Activated naive CD4-positive, alpha-beta T cell treated with anti-CD3 and anti-CD28 coated beads, Interleukin-2, amount 10 ng/mL, durations not matched to agents 7 days and 5 days (primary cell): Measurements from ENCODE around the gene KLF4.
"Not testable (repeated sequence)": the region's sequence is repeated elsewhere in the genome, so short reads cannot be mapped to it uniquely, and the experiment has no call there.

Experiments
- CTCF ChIA-PET: fragments of 350-600 bp; sonication (Branson Sonifier 250); formaldehyde crosslinking; loops from one replicate; lab custom pipeline; 2021; ENCODE audit warnings: antibody characterized with exemption; lab: Charles Lee
- DNase-seq: peaks from one replicate; pipeline ENCODE4 v3.0.0-alpha.2; 2020
- H3K27ac Mint-ChIP-seq: one replicate; pipeline ENCODE4 v1.8.0; 2021; ENCODE audit warnings: mild to moderate bottlenecking, moderate library complexity, mixed read lengths
- H3K27me3 Mint-ChIP-seq: one replicate; pipeline ENCODE4 v1.8.0; 2021; ENCODE audit warnings: mild to moderate bottlenecking, mixed read lengths
- H3K36me3 Mint-ChIP-seq: one replicate; pipeline ENCODE4 v1.8.0; 2021; ENCODE audit warnings: mixed read lengths
- H3K4me1 Mint-ChIP-seq: one replicate; pipeline ENCODE4 v1.8.0; 2021; ENCODE audit warnings: mixed read lengths
- H3K4me3 Mint-ChIP-seq: one replicate; pipeline ENCODE4 v1.8.0; 2021; ENCODE audit warnings: mild to moderate bottlenecking, moderate library complexity, mixed read lengths
- H3K9me3 Mint-ChIP-seq: one replicate; pipeline ENCODE4 v1.8.0; 2021; ENCODE audit warnings: mixed read lengths

KLF4 gene

DNA sequence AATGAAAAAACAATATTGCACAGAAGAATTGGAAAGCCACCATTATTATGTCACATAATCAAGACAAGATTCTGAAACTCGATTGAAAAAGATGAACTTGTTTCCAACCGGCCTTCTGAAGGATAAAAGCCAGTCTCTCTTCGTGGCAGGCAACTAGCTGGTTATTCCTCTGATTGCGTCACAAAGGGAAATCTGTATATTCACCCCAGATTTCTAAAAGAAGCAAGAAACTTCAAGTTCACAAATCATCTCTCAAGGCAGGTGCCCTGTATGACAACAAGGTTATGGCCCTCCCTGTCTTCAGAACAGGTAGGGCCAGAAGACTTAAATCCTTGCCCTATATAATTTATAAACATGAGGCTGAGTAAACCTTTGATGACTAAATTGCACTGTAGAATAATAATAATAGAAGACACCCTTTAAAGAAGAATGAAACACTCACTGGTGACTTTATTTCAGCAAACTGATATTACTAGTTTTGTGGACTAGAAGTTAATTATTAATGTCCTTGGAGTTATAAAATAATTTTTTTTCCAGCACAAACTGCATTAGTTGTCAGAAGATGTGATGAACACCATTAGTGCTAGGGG lies 2.9 kb upstream of the KLF4 start:
- no peaks in the 10 kb centered on the region for H3K9me3 Mint-ChIP-seq

DNA sequence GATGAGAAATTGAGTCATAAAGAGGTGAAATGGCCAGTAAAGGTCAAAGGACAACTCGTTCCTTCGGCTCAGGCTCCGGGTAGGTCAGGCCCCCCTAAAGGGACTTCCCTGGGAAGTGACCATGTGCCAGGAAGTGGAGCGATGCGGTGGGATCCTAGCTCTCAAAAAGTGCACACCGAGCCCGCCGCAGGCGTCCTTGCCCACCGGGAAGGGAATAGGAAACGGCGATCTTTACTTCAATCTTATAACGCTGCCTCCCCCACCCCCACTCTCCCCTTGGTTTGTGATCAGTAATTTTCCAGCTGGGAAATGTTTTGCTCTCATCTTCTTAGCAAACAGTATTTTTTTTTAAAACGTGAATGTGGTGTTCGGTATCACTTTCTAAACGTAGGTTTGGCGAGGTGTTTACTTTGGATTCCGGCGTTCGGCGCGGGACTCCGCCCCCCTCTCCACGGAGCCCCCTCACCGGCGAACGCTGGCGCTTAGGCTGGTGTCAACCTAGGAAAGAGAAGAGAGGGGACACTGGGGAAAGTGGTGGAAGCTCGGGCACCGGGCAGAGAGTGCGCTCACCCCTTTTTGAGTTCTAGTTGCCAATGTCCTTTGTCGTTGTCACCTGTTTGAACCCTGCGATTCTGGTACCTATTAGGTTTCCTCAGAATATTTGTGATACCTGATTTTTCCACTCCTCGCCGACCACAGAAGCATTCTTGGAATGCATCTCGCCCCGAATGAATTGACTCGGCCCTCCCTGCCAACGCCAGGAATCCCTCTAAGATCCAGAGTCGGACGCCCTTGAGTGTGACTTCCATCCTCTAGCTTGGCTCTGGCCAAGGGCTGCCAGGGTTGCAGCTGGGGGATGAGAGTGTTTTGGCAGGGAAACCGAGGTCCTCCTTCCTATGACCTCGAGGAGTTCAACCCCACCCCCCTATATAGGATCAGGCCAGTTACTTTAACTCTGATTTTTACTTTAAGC lies 1.8 kb upstream of the KLF4 start:
- Mint-ChIP-seq H3K4me1 (peaks cover 19% of the 10 kb centered on the region), H3K9me3 (no peaks in the 10 kb centered on the region), H3K27me3 (peaks cover 79% of the 10 kb centered on the region), H3K27ac (no peak overlapping the region), H3K4me3 (peak overlapping the region; percentile 2), H3K36me3 (peaks cover 2% of the 10 kb centered on the region)
- no peak for DNase-seq
- CTCF ChIA-PET = no interaction called here

More for the DNA sequence above, 2.9 kb upstream of the KLF4 start:
- Mint-ChIP-seq H3K27ac (no peak overlapping the region), H3K4me1 (peaks cover 19% of the 10 kb centered on the region), H3K4me3 (no peak overlapping the region), H3K27me3 (peaks cover 70% of the 10 kb centered on the region), H3K36me3 (peaks cover 2% of the 10 kb centered on the region)
- DNase-seq = no peak
- CTCF ChIA-PET = interaction anchor here (0.6 kb wide), 1 partner anchor 195 kb away, joined by 3 read pairs; no protein-coding TSS in a partner anchor

DNA sequence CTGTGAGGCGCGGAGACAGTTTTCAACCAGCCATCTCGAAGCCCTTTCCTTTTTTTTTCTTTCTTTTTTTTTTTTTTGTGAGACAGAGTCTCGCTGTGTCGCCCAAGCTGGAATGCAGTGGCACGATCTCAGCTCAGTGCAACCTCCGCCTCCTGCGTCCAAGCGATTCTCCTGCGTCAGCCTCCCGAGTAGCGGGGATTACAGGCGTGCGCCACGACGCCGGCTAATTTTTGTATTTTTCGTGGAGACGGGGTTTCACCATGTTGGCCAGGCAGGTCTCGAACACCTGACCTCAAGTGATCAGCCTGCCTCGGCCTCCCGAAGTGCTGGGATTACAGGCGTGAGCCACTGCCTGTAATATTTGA lies 1.0 kb upstream of the KLF4 start:
- Mint-ChIP-seq H3K4me1 (peaks cover 19% of the 10 kb centered on the region), H3K4me3 (peak overlapping the region; percentile 58), H3K27me3 (peaks cover 79% of the 10 kb centered on the region)
- H3K9me3 Mint-ChIP-seq, DNase-seq, CTCF ChIA-PET, H3K36me3 Mint-ChIP-seq, H3K27ac Mint-ChIP-seq: not testable (repeated sequence)

DNA sequence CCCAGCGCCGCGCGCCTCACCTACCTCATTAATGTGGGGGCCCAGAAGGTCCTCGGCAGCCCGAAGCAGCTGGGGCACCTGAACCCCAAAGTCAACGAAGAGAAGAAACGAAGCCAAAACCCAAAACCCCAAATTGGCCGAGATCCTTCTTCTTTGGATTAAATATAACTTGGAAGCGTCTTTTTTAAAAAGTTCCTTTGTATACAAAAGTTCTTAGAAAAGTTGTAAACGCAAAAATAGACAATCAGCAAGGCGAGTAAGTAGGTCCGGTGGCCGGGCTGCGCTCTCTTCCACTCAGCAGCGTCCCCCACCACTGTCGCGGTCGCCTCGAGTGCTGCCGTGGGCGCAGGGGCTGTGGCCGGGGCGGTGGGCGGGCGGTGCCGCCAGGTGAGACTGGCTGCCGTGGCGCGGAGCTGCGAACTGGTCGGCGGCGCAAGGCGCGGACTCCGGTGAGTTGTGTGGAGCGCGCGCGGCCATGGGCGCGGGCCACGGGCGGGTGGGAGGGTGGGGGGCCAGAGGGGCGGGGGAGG lies 360 bp downstream of the KLF4 start:
- Mint-ChIP-seq H3K4me3 (peak overlapping the region; percentile 63), H3K4me1 (peaks cover 19% of the 10 kb centered on the region), H3K36me3 (peaks cover 2% of the 10 kb centered on the region), H3K27ac (no peak overlapping the region), H3K9me3 (no peaks in the 10 kb centered on the region), H3K27me3 (peaks cover 76% of the 10 kb centered on the region)
- CTCF ChIA-PET = no interaction called here
- no peak for DNase-seq

DNA sequence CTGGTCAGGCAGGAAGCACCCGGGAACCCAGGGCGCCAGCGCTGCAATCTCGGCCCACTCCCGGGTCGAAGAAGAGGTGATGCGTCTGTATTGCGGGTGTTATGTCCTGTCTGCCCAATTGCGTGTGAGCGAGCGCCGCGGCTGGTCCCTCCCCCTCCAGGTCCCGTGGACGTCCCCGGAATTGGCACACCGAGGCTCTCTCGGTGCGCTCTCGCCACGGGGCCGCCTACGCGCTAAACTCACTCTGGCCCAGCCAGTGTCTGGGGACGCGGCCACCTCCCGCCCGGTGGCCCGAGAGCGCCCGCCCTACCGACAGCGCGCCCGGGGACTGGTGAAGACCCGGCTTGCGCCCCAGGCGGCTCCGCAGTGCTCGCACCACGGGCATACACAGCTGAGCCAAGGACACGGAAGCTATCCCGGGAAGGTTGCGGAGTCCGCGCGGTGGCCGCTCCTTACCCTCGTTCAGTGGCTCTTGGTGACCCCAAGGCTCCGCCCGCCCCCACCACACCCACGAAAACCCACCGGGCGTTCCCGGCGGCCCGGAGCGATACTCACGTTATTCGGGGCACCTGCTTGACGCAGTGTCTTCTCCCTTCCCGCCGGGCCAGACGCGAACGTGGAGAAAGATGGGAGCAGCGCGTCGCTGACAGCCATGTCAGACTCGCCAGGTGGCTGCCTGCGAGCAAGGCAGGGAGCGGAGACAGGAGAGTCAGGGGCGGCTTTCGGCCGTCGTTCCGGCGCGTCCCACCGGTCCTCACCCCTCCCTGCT lies 1.0 kb downstream of the KLF4 start:
- Mint-ChIP-seq H3K27me3 (peaks cover 76% of the 10 kb centered on the region), H3K4me3 (peak overlapping the region; percentile 63), H3K27ac (no peak overlapping the region), H3K36me3 (peaks cover 2% of the 10 kb centered on the region), H3K9me3 (no peaks in the 10 kb centered on the region), H3K4me1 (peaks cover 19% of the 10 kb centered on the region)
- peak; percentile 36 for DNase-seq
- CTCF ChIA-PET = no interaction called here

DNA sequence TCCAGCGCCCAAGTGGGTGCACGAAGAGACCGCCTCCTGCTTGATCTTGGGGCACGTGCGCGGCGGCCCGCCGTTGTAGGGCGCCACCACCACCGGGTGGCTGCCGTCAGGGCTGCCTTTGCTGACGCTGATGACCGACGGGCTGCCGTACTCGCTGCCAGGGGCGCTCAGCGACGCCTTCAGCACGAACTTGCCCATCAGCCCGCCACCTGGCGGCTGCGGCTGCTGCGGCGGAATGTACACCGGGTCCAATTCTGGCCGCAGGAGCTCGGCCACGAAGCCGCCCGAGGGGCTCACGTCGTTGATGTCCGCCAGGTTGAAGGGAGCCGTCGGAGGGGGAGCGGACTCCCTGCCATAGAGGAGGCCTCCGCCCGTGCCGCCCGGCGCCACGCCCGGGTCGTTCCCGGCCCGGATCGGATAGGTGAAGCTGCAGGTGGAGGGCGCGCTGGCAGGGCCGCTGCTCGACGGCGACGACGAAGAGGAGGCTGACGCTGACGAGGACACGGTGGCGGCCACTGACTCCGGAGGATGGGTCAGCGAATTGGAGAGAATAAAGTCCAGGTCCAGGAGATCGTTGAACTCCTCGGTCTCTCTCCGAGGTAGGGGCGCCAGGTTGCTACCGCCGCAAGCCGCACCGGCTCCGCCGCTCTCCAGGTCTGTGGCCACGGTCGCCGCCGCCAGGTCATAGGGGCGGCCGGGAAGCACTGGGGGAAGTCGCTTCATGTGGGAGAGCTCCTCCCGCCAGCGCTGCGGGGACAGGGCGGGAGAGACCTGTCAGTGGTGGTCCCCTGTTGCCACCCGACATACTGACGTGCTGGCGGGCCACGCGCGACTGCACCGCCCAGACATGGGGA lies 1.8 kb downstream of the KLF4 start:
- Mint-ChIP-seq H3K27ac (no peak overlapping the region), H3K27me3 (peaks cover 72% of the 10 kb centered on the region), H3K4me1 (peaks cover 19% of the 10 kb centered on the region), H3K36me3 (peaks cover 2% of the 10 kb centered on the region), H3K4me3 (no peak overlapping the region), H3K9me3 (no peaks in the 10 kb centered on the region)
- CTCF ChIA-PET = no interaction called here
- no peak for DNase-seq

DNA sequence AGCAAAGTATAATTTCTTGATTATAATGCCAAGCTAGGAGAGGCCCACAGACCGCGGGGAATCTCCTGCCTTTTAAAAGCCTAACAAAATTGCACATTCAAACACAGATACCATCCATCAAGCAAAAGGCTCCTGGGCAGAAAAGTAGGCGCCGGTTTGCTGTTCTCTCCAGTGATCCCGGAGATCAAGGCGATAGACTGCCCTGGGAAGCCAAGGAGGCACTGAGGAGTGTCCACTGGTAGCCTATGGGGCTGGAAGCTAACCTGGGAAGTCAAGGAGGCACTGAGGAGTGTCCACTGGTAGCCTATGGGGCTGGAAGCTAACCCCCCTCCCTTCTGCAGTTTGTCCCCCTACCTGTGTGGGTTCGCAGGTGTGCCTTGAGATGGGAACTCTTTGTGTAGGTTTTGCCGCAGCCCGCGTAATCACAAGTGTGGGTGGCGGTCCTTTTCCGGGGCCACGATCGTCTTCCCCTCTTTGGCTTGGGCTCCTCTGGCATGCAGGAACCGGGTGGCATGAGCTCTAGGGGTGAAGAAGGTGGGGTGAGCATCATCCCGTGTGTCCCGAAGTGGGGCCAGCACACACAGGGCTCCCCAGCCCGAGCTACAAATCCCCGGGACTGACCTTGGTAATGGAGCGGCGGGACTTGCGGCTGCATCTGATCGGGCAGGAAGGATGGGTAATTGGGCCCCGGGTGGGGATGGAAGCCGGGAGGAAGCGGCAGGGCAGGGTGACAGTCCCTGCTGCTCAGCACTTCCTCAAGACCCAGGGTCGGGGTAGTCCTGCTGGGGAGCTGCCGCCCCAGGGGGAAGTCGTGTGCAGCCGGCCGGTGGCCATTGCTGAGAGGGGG lies 2.7 kb downstream of the KLF4 start:
- H3K4me3 Mint-ChIP-seq = no peak overlapping the region
- peaks cover 2% of the 10 kb centered on the region for H3K36me3 Mint-ChIP-seq
- H3K4me1 Mint-ChIP-seq = peaks cover 19% of the 10 kb centered on the region
- H3K9me3 Mint-ChIP-seq = no peaks in the 10 kb centered on the region
- peaks cover 63% of the 10 kb centered on the region for H3K27me3 Mint-ChIP-seq
- DNase-seq = no peak
- CTCF ChIA-PET = no interaction called here
- H3K27ac Mint-ChIP-seq = no peak overlapping the region

DNA sequence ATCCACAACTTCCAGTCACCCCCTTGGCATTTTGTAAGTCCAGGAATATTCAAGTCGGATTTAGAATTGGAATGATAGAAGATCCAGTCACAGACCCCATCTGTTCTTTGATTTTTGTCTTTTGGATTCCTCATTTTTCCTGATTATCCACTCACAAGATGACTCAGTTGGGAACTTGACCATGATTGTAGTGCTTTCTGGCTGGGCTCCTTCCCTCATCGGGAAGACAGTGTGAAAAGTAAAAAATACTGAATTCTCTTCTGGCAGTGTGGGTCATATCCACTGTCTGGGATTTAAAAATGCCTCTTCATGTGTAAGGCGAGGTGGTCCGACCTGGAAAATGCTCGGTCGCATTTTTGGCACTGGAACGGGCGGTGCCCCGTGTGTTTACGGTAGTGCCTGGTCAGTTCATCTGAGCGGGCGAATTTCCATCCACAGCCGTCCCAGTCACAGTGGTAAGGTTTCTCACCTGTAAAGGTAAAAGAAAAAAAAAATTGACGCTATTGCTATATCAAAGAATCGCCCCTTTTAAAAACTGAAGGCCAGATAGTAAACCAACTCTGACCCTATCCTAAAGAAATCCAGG lies 4.0 kb downstream of the KLF4 start:
- Mint-ChIP-seq H3K9me3 (no peaks in the 10 kb centered on the region), H3K4me3 (no peak overlapping the region), H3K27me3 (peaks cover 50% of the 10 kb centered on the region), H3K27ac (no peak overlapping the region), H3K36me3 (peaks cover 2% of the 10 kb centered on the region), H3K4me1 (peaks cover 9% of the 10 kb centered on the region)
- CTCF ChIA-PET = no interaction called here
- no peak for DNase-seq

DNA sequence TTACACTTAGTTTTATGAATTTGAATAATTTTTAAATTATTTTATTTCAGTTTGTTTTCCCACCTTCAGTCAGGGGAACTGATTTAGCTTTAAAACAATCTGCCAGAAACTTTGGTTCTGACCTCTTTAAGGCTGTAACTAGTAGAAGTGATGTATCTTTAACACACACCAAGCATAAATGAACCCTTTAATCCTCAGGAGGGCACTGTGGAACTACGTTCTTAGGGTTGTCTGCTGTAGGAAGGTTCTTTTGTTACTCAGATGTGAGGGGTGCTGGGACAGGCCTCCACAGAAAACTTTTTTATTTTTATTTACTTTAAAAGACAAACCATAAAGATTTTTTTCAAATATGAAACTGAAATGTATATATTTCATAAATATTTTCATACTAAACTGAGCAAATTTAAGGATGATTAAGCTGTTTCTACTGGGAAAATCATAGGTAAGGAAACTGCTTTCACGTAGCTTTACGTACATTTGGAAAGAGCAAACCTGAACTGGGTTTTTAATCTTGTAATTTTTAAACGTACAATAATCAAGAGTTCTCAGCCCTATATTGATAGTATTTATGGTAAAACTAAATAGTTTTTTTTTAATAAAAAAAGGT lies 5.3 kb downstream of the KLF4 start:
- DNase-seq = no peak
- H3K9me3 Mint-ChIP-seq = no peaks in the 10 kb centered on the region
- H3K4me3 Mint-ChIP-seq = no peak overlapping the region
- H3K27me3 Mint-ChIP-seq = peaks cover 40% of the 10 kb centered on the region
- CTCF ChIA-PET = interaction anchor here (1.6 kb wide), 1 partner anchor 1080 kb away, joined by 4 read pairs; no protein-coding TSS in a partner anchor
- no peaks in the 10 kb centered on the region for H3K36me3 Mint-ChIP-seq
- peaks cover 5% of the 10 kb centered on the region for H3K4me1 Mint-ChIP-seq
- no peak overlapping the region for H3K27ac Mint-ChIP-seq

DNA sequence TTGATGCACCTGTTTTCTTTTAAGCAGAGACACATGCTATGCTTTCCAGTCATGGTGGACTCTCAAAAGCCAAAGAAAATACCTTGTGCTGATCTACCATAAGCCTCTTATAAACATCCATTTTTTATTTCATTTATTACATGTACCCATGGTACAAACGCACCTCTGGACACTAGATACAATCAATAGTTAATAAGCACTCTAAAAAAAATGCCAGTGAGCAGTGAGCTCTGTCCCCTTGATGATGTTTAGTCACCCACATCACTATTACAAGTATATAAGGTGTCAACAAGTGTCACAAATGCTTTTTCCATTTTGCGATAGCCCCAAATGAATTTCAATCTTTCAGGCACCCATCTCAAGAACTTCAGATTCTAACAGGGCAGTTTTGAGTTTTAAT lies 5.9 kb downstream of the KLF4 start:
- H3K4me1 Mint-ChIP-seq = peaks cover under 1% of the 10 kb centered on the region
- CTCF ChIA-PET = interaction anchor here (1.6 kb wide), 1 partner anchor 1080 kb away, joined by 4 read pairs; no protein-coding TSS in a partner anchor
- no peaks in the 10 kb centered on the region for H3K36me3 Mint-ChIP-seq
- peaks cover 39% of the 10 kb centered on the region for H3K27me3 Mint-ChIP-seq
- H3K9me3 Mint-ChIP-seq = no peaks in the 10 kb centered on the region
- no peak overlapping the region for H3K4me3 Mint-ChIP-seq
- H3K27ac Mint-ChIP-seq = no peak overlapping the region
- no peak for DNase-seq

DNA sequence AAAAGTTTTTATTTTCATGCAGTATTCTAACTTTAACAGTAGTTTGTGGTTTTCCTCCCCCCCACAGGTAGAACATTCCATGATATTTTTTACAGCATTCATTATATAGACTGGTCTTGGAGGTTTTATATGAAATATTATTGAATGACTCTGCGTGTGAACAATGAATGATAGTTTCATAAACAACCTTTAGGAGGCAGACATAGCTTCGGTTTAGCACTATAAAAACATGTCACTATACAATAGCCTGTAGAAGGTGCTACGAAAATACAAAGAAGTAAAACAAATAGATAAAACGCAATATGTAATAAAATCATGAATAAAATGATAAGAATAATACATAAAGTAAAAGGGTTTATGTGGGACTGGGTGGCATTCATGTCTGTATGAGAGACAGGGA lies 8.5 kb downstream of the KLF4 start:
- Mint-ChIP-seq H3K27ac (no peak overlapping the region), H3K27me3 (peaks cover 17% of the 10 kb centered on the region), H3K4me1 (no peaks in the 10 kb centered on the region), H3K36me3 (no peaks in the 10 kb centered on the region), H3K4me3 (no peak overlapping the region), H3K9me3 (no peaks in the 10 kb centered on the region)
- no peak for DNase-seq
- CTCF ChIA-PET = interaction anchor here (0.8 kb wide), 1 partner anchor 154 kb away, joined by 3 read pairs; no protein-coding TSS in a partner anchor

DNA sequence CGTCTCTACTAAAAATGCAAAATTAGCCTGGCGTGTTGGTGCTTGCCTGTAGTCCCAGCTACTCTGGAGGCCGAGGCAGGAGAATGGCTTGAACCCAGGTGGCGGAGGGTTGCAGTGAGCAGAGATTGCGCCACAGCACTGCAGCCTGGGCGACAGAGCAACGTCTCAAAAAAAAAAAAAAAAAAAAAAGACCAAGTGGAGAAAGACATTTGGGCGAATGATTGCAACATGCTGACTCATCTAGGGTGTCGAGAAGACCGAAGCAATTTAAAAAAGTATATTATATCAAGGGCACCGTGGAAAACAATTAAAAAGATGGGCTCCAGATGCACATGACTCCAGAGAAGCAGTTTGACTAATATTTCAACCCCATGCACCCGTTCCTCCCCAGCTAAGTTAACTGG lies 9.2 kb downstream of the KLF4 start:
- DNase-seq = no peak
- Mint-ChIP-seq H3K27me3 (peaks cover 11% of the 10 kb centered on the region), H3K4me1 (no peaks in the 10 kb centered on the region), H3K36me3 (no peaks in the 10 kb centered on the region), H3K27ac (no peak overlapping the region), H3K4me3 (no peak overlapping the region), H3K9me3 (no peaks in the 10 kb centered on the region)
- CTCF ChIA-PET = interaction anchor here (0.7 to 0.8 kb wide), 2 partner anchors 83 to 154 kb away, joined by 3 read pairs; no protein-coding TSS in a partner anchor
